ENCODE measurements around the gene OR4K2.

- TF ChIP-seq, protein P1, sequence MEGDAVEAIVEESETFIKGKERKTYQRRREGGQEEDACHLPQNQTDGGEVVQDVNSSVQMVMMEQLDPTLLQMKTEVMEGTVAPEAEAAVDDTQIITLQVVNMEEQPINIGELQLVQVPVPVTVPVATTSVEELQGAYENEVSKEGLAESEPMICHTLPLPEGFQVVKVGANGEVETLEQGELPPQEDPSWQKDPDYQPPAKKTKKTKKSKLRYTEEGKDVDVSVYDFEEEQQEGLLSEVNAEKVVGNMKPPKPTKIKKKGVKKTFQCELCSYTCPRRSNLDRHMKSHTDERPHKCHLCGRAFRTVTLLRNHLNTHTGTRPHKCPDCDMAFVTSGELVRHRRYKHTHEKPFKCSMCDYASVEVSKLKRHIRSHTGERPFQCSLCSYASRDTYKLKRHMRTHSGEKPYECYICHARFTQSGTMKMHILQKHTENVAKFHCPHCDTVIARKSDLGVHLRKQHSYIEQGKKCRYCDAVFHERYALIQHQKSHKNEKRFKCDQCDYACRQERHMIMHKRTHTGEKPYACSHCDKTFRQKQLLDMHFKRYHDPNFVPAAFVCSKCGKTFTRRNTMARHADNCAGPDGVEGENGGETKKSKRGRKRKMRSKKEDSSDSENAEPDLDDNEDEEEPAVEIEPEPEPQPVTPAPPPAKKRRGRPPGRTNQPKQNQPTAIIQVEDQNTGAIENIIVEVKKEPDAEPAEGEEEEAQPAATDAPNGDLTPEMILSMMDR (IDR thresholded peaks at IDR 0.05): no peak
- no peak for TF ChIP-seq POLR2A (IDR thresholded peaks at IDR 0.05)
Observed at GRCh38 chr14:19917955-19918518, 43.1 kb downstream of the OR4K2 start.

Measured in adrenal gland (tissue), 5 donors.